B cell (primary cell): Measurements from ENCODE around the gene SORT1. TPM values are rescaled to one million over a fixed set of nuclear protein-coding genes. Genes with fewer than 3 reads are reported as not detected.

Experiments
- ATAC-seq: fragments of 200-7000 bp; cut with Tn5 transposase; one replicate; pipeline ENCODE4 v1.10.0; 2021; ENCODE audit warnings: low read depth, mild to moderate bottlenecking, moderate number of reproducible peaks, moderate library complexity
- CTCF ChIA-PET: fragments of 350-600 bp; sonication (Branson Sonifier 250); formaldehyde crosslinking; loops from one replicate; lab custom pipeline; 2021; ENCODE audit warnings: antibody characterized with exemption, inconsistent platforms; lab: Charles Lee
- POLR2A ChIA-PET: fragments of 350-600 bp; sonication (Branson Sonifier 250); formaldehyde crosslinking; loops from one replicate; lab custom pipeline; 2021; ENCODE audit warnings: antibody characterized with exemption; lab: Charles Lee
- DNase-seq: peaks from one replicate; pipeline ENCODE4 v3.0.0; 2013
- H2AFZ ChIP-seq: 2 replicates; pipeline ENCODE4 v1.6.1; 2012; ENCODE audit warnings: mild to moderate bottlenecking, low read depth, low read length; ENCODE audit not compliant: insufficient read depth, poor library complexity, severe bottlenecking
- H3K27ac ChIP-seq, 2 donors: 1 replicate in 1 of 2; 2 replicates in 1 of 2; pipeline ENCODE4 v1.5.1; 2012 to 2013; ENCODE audit warnings: low read length in 2 of 2, mild to moderate bottlenecking in 2 of 2, moderate library complexity in 1 of 2
- H3K27me3 ChIP-seq, 4 experiments: fragments of 200-600 bp in 1 of 4; sonication (generic) in 1 of 4; replicated peaks in 1 of 4; 1 replicate in 2 of 4; 2 replicates in 2 of 4; pipeline versions ENCODE4 v1.6.1 to v1.7.0; 2013 to 2016; ENCODE audit warnings: low read length in 3 of 4, mild to moderate bottlenecking in 2 of 4, mixed read lengths in 1 of 4, moderate library complexity in 1 of 4; ENCODE audit not compliant: insufficient read depth in 4 of 4, control insufficient read depth in 3 of 4; ENCODE audit errors: control extremely low read depth in 1 of 4
- H3K36me3 ChIP-seq, 2 experiments: replicated peaks in 1 of 2; 1 replicate in 1 of 2; 2 replicates in 1 of 2; pipeline versions ENCODE4 v1.6.1 to v1.7.1; 2013; ENCODE audit warnings: low read length in 1 of 2; ENCODE audit not compliant: insufficient read depth in 2 of 2, control insufficient read depth in 1 of 2; ENCODE audit errors: control extremely low read depth in 1 of 2, extremely low read depth in 1 of 2
- H3K4me1 ChIP-seq, 2 donors: fragments of 200-600 bp in 1 of 2; sonication (generic) in 1 of 2; 1 replicate in 1 of 2; 2 replicates in 1 of 2; pipeline versions ENCODE4 v1.5.1 to v1.6.1; 2013 to 2017; ENCODE audit warnings: low read length in 2 of 2; ENCODE audit not compliant: control insufficient read depth in 2 of 2, insufficient read depth in 2 of 2
- H3K4me2 ChIP-seq: replicated peaks from 2 replicates; pipeline ENCODE3; 2012; ENCODE audit warnings: mild to moderate bottlenecking, low read depth, low read length; ENCODE audit not compliant: poor library complexity, severe bottlenecking
- H3K4me3 ChIP-seq, 5 experiments: fragments of 200-600 bp in 1 of 5; sonication (generic) in 1 of 5; 1 replicate in 3 of 5; 2 replicates in 2 of 5; pipeline versions ENCODE4 v1.5.1 to v1.7.0; 2011 to 2016; ENCODE audit warnings: low read length in 4 of 5, mild to moderate bottlenecking in 4 of 5, low read depth in 2 of 5, control low read depth in 1 of 5, moderate library complexity in 1 of 5; ENCODE audit not compliant: insufficient read depth in 1 of 5; ENCODE audit errors: control extremely low read depth in 1 of 5, extremely low read depth in 1 of 5
- H3K79me2 ChIP-seq: fragments of 200-600 bp; sonication (generic); one replicate; pipeline ENCODE4 v1.6.0; 2016; ENCODE audit warnings: low read length; ENCODE audit not compliant: control insufficient read depth, insufficient read depth
- H3K9ac ChIP-seq: fragments of 200-600 bp; sonication (generic); 2 replicates; pipeline ENCODE4 v1.6.1; 2017; ENCODE audit warnings: mild to moderate bottlenecking, low read length, moderate library complexity
- H3K9me3 ChIP-seq, 3 donors: one replicate each; pipeline versions ENCODE4 v1.6.1 to v1.7.1; 2013; ENCODE audit warnings: low read length in 2 of 3; ENCODE audit not compliant: control insufficient read depth in 2 of 3, insufficient read depth in 1 of 3; ENCODE audit errors: control extremely low read depth in 1 of 3
- H4K20me1 ChIP-seq: 2 replicates; pipeline ENCODE4 v1.6.0; 2012; ENCODE audit warnings: mild to moderate bottlenecking, low read length; ENCODE audit not compliant: insufficient read depth, control insufficient read depth, poor library complexity, severe bottlenecking
- H3K27ac Mint-ChIP-seq: one replicate; pipeline ENCODE4 v1.8.0; 2021; ENCODE audit warnings: mixed read lengths
- H3K27me3 Mint-ChIP-seq: one replicate; pipeline ENCODE4 v1.8.0; 2021; ENCODE audit warnings: mixed read lengths
- H3K4me1 Mint-ChIP-seq: one replicate; pipeline ENCODE4 v1.8.0; 2021; ENCODE audit warnings: mixed read lengths
- H3K4me3 Mint-ChIP-seq: one replicate; pipeline ENCODE4 v1.8.0; 2021; ENCODE audit warnings: mixed read lengths
- H3K9me3 Mint-ChIP-seq: one replicate; pipeline ENCODE4 v1.8.0; 2022; ENCODE audit warnings: mixed read lengths; ENCODE audit not compliant: insufficient read depth
- CTCF ChIP-seq: fragments of 200-600 bp; IDR thresholded peaks from one replicate; pipeline ENCODE4 v1.8.0; 2022; ENCODE audit warnings: antibody characterized with exemption, mild to moderate bottlenecking
- EZH2 ChIP-seq: IDR thresholded peaks from 2 replicates; pipeline ENCODE4 v1.6.1; 2012; ENCODE audit warnings: borderline replicate concordance, low read depth, mild to moderate bottlenecking, moderate library complexity, low read length; ENCODE audit not compliant: insufficient read depth, poor library complexity, severe bottlenecking
- WGBS: methylation state at CpG from one replicate; pipeline ENCODE4 v1.1.5; 2013; ENCODE audit warnings: missing lambda C conversion rate; ENCODE audit not compliant: insufficient coverage; 5-methylcytosine and 5-hydroxymethylcytosine counted together
- intact Hi-C: fragments of 100-400 bp; cut with micrococcal nuclease; formaldehyde crosslinking; loops from one replicate; pipeline ENCODE4 v1.10.0; 2022
- polyA plus RNA-seq: library from polyadenylated mRNA; depleted of rRNA; stranded (reverse); fragments of >200 nt; gene quantifications from 2 replicates; pipeline ENCODE4 v1.2.3, GENCODE V29; 2012
- total RNA-seq, 2 donors: library from RNA; stranded (reverse); fragments of 120-200 nt in 1 of 2; gene quantifications; 1 replicate in 1 of 2; 2 replicates in 1 of 2; pipeline versions ENCODE4 v1.2.3 to v1.2.4, GENCODE V29; 2013 to 2022

Gene SORT1
- total and polyA plus RNA-seq, 2 donors (not counting 1 experiment from before 2014, with no cell fraction given): 0.13 to 0.25 TPM

- Histone ChIP-seq H2AFZ (no peak overlapping the region), H3K36me3 (peaks cover 0 to 52% of the 10 kb centered on the region in 2 experiments), H3K9me3 (no peaks in the 10 kb centered on the region), H3K4me2 (no peak overlapping the region), H4K20me1 (peaks cover 11% of the 10 kb centered on the region), H3K9ac (no peak overlapping the region), H3K4me1 (peaks cover 0 to 5% of the 10 kb centered on the region in 2 donors), H3K27me3 (no peaks in the 10 kb centered on the region), H3K4me3 (no peak overlapping the region), H3K27ac (no peak overlapping the region), H3K79me2 (no peaks in the 10 kb centered on the region)
- TF ChIP-seq CTCF (no peak), EZH2 (no peak)
- CTCF ChIA-PET: no interaction called here
- POLR2A ChIA-PET: interaction anchor here (0.6 kb wide), 1 partner anchor 53 kb away, joined by 4 read pairs; no protein-coding TSS in a partner anchor
- no peak for DNase-seq
- Mint-ChIP-seq H3K27me3 (no peaks in the 10 kb centered on the region), H3K27ac (peak overlapping the region; percentile 8), H3K9me3 (no peaks in the 10 kb centered on the region), H3K4me3 (no peak overlapping the region), H3K4me1 (peaks cover 6% of the 10 kb centered on the region)
- intact Hi-C loops: no loop called here
- ATAC-seq: no peak
- no CpG with 5 or more reads among the region's 4 CpGs for WGBS
These were observed 7.1 kb upstream of the SORT1 start for GRCh38 chr1:109404838-109405237.

- Histone ChIP-seq H3K27me3 (peaks cover 0 to 10% (median 4%) of the 10 kb centered on the region in 4 experiments), H4K20me1 (peaks cover 11% of the 10 kb centered on the region), H2AFZ (no peak overlapping the region), H3K9ac (no peak overlapping the region), H3K9me3 (no peaks in the 10 kb centered on the region), H3K4me1 (peaks cover 9 to 12% of the 10 kb centered on the region in 2 donors), H3K36me3 (peaks cover 0 to 33% of the 10 kb centered on the region in 2 experiments), H3K79me2 (no peaks in the 10 kb centered on the region), H3K4me2 (no peak overlapping the region), H3K4me3 (no peak overlapping the region), H3K27ac (no peak overlapping the region)
- ChIA-PET CTCF (interaction anchor here (0.7 to 9.4 kb wide), 9 partner anchors 13 to 201 kb away, joined by 3 to 387 read pairs (median 4); partner anchors contain the start of gene PSRC1), POLR2A (interaction anchor here (0.7 kb wide), 1 partner anchor 20 kb away, joined by 6 read pairs; no protein-coding TSS in a partner anchor)
- no peak overlapping the region for H3K27ac Mint-ChIP-seq
- intact Hi-C loops: no loop called here
- TF ChIP-seq CTCF (no peak), EZH2 (no peak)
- H3K9me3 Mint-ChIP-seq: no peaks in the 10 kb centered on the region
- ATAC-seq (no peak), DNase-seq (no peak)
- no peak overlapping the region for H3K4me3 Mint-ChIP-seq
- peaks cover 11% of the 10 kb centered on the region for H3K27me3 Mint-ChIP-seq
- H3K4me1 Mint-ChIP-seq: peaks cover 15% of the 10 kb centered on the region
These were observed 4.3 kb upstream of the SORT1 start for GRCh38 chr1:109402025-109402424.
